HL-60/S4 treated with phorbol 12-myristate 13-acetate at 8.2 ng/mL for 4 days and 3 days (cell line): ENCODE results near the gene FAM184A.
"Not testable (repeated sequence)": the region's sequence is repeated elsewhere in the genome, so short reads cannot be mapped to it uniquely, and the experiment has no call there.

Source experiments
- in situ Hi-C: fragments of 300-500 bp; cut with MboI; formaldehyde crosslinking; loops from 2 replicates; pipeline ENCODE4 v1.15.0; 2022; ENCODE audit warnings: low sequenced_read_pairs

The FAM184A gene, protein sequence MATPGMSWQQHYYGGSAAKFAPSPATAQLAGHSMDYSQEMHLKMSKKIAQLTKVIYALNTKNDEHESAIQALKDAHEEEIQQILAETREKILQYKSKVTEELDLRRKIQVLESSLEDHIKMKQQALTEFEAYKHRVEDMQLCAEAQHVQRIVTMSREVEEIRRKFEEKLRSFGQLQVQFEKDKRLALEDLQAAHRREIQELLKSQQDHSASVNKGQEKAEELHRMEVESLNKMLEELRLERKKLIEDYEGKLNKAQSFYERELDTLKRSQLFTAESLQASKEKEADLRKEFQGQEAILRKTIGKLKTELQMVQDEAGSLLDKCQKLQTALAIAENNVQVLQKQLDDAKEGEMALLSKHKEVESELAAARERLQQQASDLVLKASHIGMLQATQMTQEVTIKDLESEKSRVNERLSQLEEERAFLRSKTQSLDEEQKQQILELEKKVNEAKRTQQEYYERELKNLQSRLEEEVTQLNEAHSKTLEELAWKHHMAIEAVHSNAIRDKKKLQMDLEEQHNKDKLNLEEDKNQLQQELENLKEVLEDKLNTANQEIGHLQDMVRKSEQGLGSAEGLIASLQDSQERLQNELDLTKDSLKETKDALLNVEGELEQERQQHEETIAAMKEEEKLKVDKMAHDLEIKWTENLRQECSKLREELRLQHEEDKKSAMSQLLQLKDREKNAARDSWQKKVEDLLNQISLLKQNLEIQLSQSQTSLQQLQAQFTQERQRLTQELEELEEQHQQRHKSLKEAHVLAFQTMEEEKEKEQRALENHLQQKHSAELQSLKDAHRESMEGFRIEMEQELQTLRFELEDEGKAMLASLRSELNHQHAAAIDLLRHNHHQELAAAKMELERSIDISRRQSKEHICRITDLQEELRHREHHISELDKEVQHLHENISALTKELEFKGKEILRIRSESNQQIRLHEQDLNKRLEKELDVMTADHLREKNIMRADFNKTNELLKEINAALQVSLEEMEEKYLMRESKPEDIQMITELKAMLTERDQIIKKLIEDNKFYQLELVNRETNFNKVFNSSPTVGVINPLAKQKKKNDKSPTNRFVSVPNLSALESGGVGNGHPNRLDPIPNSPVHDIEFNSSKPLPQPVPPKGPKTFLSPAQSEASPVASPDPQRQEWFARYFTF

GRCh38 chr6:119078376-119079282 lies at the start of gene FAM184A:
TSS of gene FAM184A (minus strand) at chr6:119078664. CDS start at chr6:119078299, 365 bp downstream.
- in situ Hi-C loops, result no loop called here

DNA sequence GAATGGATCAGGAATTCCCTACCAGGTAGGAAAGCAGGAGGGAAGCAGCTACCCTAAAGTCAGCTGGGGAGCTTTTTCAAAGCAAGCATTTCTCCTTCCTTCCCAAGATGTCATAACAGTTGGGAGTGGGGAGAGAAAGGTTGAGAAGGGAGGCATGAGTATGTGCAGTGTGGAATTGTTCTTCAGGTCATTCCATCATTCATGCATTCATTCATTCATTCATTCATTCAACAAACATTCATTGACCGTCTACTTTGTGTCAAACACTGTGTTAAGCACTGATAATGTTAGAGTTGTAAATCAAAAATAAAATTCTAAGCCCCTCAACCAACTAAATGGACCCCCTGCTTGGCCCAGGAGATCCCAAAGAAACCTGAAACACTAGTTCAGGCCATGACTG lies 49.2 kb upstream of the FAM184A start:
- in situ Hi-C loops, result no loop called here

DNA sequence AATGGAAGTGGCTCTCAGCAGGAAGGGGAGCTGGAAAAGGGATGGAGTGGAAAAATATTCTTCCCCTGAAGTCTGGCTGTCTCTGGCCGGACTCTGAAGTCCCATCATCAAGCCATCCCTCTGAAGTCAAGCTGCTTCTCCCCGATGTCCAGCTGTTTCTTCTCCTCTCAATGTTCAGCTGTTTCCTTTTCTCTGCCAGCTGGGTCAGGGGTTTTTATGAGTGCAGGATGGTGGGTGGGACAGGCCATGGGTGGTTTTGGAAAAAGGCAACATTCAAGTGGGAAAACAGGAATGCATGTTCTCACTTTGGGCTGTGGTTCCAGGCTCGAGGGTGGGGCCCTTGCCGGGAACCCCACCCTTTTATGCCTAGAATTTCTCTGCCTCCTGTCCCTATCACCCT lies 48.4 kb upstream of the FAM184A start:
- in situ Hi-C loops, result no loop called here

DNA sequence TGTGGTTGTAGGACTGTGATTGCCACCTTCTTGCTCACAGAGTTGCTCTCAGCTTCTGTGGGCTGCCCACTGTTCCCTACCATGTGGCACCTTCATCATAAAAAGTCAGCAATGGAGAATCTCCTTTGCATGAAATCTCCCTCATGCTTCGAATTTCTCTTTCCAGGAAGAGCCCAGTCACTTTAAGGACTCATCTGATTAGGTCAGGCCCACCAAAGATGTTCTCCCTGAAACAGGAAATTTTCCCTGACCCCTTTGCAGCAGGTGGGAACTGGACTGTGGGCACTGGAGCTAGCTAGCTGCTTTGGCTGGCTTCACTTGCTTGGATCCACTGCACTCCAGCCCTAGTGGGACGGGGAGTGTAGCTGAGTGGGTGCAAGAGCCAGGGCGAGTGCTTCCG lies 47.7 kb upstream of the FAM184A start:
- in situ Hi-C loops, result no loop called here

DNA sequence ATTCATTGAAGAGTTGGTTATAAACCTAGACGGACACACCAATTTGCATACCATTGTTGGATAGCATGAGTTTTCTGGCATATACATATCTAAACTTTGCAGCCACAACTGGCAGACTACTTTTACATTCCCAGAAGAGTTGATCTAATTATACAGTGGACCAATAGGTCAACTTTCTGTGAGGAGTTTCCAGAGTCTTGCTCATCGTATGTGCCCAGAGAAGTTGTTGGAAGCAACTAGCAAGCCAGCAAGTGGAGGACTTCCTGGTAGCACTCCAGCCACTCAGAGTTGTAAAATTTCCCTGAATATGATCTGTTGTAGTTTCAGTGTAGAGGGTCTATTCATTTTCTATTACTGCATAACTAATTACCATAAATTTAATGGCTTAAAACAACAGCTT lies 47.1 kb upstream of the FAM184A start:
- in situ Hi-C loops, result no loop called here

GRCh38 chr6:119124079-119124824 lies 45.8 kb upstream of the FAM184A start:
- in situ Hi-C loops, result no loop called here

GRCh38 chr6:119122336-119122735 lies 43.9 kb upstream of the FAM184A start:
- in situ Hi-C loops, result no loop called here

DNA sequence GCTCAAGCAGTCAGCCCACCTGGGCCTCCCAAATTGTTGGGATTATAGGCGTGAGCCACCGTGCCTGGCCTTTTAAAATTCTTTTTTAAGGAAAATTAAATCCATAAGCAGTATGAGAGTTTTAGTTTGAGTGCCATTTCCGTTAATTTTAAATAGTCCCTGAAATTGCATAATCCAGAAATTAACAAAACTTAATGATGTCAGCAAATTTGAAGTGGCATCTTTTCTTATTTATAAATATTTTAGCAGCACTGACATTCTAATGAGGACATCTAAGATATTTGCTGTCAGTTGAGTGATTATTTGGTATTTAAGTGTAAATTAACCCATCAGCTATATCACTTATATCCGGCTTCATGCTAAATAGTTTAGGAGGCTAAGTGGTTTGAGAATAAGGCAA lies 42.9 kb upstream of the FAM184A start:
- in situ Hi-C loops, result no loop called here

DNA sequence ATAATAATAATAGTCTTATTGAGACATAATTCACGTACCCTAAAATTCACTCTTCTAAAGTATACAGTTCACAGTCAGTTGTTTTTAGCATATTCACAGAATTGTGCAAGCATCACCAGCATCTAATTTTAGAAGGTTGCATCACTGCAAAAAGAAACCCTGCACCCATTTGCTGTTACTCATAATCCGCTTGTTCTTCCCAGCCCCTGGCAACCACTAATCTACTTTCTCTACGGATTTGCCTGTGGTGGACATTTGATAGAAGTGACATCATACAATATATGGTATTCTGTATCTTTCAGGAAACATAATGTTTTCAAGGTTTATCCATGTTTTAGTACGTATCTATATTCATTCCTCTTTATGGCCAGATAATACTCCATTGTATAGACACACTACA lies 41.5 kb upstream of the FAM184A start:
- in situ Hi-C loops, result no loop called here

DNA sequence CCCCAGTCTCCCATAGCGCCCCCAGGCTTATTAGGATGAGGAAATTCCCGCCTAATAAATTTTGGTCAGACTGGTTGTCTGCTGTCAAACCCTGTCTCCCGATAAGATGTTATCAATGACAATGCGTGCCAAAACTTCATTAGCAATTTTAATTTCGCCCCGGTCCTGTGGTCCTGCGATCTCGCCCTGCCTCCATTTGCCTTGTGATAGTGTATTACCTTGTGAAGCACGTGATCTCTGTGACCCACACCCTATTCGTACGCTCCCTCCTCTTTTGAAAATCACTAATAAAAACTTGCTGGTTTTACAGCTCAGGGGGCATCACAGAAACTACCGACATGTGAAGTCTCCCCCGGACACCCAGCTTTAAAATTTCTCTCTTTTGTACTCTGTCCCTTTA lies 40.6 kb upstream of the FAM184A start:
- in situ Hi-C loops, result not testable (repeated sequence)

GRCh38 chr6:119116712-119117281 lies 38.3 kb upstream of the FAM184A start:
- in situ Hi-C loops, result no loop called here

GRCh38 chr6:119113961-119114360 lies 35.5 kb upstream of the FAM184A start:
- in situ Hi-C loops, result no loop called here

- in situ Hi-C loops, result no loop called here
Measured at GRCh38 chr6:119112812-119113530, 34.5 kb upstream of the FAM184A start.

DNA sequence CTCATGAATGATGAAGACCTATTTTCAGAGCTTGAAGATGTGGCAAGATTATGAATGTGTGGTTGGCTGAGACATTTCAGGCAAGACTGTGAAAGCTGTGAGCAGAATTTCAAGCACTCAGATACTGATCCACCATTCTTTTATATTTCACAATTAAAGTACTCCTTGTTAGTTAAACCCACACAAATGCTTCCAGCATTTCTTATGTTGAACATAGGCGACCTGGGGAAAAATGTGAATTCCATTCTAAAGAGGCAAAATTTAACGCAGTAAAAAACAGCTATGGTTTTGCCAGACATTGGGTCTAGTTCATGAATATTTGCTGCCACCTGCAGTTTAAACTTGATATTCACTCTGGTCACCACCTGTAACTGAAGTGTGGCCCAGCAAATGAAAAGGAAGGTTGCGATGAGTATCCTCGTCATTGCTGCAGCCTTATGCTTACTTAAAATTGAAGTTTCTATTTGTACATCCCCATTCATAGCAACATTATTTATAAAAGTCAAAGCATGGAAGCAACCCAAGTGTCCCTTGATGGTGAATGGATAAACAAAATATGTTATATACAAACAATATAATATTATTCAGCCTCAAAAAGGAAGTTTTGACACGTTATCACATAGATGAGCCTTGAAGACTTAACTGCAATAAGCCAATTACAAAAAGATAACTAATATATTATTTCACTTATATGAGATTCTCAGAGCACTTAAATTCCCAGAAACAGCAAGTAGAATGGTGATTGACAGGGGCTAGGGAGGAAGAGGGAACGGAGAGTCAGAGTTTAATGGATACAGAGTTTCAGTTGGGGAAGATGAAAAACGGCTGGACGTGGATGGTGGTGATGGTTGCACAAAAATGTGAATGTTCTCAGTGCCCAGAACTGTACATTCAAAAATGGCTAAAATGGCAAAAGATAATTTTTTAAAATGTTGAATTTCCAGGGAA lies 32.4 kb upstream of the FAM184A start:
- in situ Hi-C loops, result no loop called here

DNA sequence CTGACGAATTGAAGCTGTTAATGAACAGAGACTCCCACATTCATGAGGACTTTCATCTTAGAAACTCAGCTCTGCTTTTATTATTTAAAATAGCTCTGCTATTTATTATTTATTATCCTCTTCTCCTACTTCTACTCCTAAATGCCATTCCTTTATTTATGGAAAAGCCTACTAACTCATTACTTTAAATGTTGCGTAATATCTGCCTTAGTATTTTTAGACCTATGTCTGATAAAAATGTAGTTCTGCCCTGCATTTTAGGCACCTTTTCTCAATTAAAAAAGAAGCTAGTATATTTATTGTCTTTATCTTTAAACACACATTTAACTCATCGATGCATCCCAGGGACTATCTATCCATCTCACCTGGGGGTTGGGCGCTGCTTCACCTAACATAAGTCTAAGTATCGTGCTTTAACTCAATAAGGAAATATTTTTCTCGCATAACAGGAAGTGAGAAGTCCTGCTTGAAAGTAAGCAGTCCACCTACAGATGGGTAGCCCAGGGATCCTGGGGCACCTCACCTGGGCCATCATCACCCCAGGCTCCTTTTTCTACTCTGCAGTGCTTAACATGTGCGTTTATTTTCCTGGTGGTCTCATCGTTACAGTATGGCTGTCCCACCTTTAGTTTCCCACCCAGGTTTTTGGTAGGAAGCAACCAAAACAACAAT lies 31.3 kb upstream of the FAM184A start:
- in situ Hi-C loops, result no loop called here

DNA sequence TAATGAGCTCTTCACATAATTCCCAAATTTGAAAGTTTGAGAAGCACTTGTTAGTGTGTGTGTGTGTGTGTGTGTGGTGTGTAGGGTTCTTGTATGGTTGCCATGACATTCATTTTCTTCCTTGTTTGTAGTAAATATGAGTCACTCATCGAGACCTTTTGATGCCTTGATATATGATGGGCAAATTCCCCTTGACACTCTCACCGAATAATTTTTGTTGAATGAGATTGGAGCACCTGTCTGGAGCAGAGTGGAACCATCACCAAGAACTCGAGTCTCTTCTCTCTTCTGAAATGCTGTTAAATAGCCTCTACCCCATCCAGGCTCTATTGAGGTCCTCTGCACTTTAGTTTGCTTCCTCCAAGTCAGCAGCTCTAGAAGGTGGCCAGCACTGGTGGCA lies 29.6 kb upstream of the FAM184A start:
- in situ Hi-C loops, result no loop called here

DNA sequence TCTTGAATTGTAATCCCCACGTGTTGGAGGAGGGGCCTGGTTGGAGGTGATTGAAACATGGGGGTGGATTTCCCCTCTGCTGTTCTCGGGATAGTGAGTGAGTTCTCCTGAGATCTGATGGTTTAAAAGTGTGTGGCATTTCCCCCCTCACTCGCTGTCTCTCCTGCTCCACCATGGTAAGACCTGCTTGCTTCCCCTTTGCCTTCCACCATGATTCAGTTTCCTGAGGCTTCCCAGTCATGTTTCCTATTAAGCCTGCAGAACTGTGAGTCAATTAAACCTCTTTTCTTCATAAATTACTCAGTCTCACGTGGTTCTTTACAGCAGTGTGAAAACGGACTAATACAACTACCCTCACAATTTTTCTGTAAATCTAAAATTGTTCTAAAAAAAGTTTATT lies 26.8 kb upstream of the FAM184A start:
- in situ Hi-C loops, result no loop called here
